ENCODE results near the gene TNNT2. TPM values are rescaled to one million over a fixed set of nuclear protein-coding genes. Genes with fewer than 3 reads are reported as not detected.

Gene TNNT2
- total RNA-seq, 4 donors from 2014 or later, result not detected

DNA sequence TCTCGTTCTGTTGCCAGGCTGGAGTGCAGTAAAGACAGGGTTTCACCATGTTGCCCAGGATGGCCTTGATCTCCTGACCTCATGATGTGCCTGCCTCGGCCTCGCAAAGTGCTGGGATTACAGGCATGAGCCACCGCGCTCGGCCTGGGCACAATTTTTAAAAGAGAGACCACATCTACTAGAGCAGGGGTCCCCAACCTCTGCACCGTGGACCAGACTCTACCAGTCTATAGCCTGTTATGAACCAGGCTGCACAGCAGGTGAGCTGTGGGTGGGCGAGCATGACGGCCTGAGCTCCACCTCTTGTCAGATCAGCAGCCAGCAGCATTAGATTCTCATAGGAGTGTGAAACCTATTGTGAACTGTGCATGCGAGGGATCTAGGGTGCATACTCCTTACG, 20.8 kb downstream of the TNNT2 start:
- TF ChIP-seq CTCF (IDR thresholded peaks at IDR 0.05; ENCODE audit: low read depth), result no peak

DNA sequence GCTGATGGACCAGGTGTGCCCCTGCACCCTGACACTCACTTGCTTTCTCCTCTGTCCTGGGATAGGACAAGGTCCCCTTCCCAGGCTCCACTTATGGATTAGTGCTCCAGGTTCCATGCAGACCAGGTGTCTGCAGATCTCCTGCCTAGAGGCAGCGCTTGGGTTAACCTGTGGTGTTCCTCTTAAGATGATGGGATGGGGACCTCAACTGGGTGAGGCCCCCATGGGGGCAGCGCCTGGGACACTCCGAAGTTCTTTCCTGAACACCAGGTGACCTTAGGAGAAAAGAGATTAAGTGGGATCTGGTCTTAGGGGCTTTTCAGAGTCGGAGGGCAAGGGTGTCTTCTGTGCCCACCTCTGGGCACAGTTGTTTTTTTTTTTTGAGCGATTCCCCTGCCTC, 21.2 kb downstream of the TNNT2 start:
- no peak for TF ChIP-seq CTCF (IDR thresholded peaks at IDR 0.05; ENCODE audit: low read depth)

- no peak for TF ChIP-seq CTCF (IDR thresholded peaks at IDR 0.05; ENCODE audit: low read depth)
Measured at GRCh38 chr1:201355471-201355870, 22.0 kb downstream of the TNNT2 start.

DNA sequence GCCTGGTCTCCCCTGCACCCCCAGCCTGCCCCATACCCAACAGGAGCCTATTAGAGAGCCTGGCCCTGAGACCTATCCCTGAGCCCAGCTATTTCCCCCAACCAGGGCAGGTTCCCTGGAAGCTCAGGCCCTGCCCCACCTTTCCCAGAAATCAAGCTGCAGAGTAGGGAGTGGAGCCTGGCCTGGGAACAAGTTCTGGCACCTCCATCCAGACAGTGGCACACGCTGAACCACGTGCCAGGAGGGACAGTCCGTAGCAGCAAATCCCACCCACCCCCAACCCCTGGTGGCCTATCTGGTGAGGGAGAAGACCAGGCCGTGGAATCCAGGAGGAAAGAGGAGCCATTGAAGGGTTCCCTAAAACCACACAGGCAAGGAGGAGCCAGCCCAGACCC, 22.6 kb downstream of the TNNT2 start:
- no peak for TF ChIP-seq CTCF (IDR thresholded peaks at IDR 0.05; ENCODE audit: low read depth)

- TF ChIP-seq CTCF (IDR thresholded peaks at IDR 0.05; ENCODE audit: low read depth), result no peak
Measured at GRCh38 chr1:201354151-201354900, 23.2 kb downstream of the TNNT2 start.

DNA sequence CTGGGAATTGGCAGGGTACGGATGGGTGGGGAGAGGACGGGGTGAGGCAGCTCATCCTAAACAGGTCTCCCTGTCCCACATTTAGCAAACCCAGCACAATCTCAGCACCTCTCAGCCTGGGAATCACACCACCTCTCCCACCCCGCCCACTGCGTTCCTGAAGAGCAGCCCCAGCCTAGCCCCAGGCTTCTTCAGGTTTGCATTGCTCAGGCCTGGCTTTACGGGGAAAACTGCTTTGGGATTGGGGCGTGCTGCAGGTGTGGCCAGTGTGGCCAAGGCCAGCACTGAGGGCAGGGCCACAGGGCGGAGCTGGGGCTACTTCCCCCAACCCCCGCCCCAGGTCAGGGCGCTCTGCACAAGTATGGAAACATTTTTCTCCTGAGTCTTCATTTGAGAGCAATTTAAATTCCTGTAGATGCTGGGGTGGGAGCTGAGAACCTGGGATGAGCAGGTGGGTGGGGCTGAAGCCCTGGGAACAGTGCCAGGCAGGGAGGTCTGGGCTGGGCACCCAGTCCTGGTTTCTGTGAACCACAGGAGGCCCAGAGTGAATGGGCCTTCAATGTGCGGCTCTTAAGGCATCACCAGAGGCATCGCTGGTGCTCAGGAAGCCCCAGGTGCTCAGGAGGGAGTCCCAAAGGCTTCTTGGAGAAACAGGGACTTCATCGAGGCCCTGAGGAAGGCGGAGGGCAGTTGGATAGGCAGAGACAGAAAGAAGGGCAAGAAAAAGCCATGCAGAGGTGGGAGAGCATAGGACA, 24.1 kb downstream of the TNNT2 start:
- TF ChIP-seq CTCF (IDR thresholded peaks at IDR 0.05; ENCODE audit: low read depth), result no peak

- TF ChIP-seq CTCF (IDR thresholded peaks at IDR 0.05; ENCODE audit: low read depth), result no peak
Measured at GRCh38 chr1:201351617-201352016, 25.9 kb downstream of the TNNT2 start.

Data from subcutaneous adipose tissue (tissue), 4 donors.